Muscle of arm (tissue), 12 donors: ENCODE measurements around the gene NUF2. TPM values are rescaled to one million over a fixed set of nuclear protein-coding genes. Genes with fewer than 3 reads are reported as not detected.
A peak's percentile ranks its signal among the peaks of the same experiment; 100 is the strongest.
"Not testable (repeated sequence)": the region's sequence is repeated elsewhere in the genome, so short reads cannot be mapped to it uniquely, and the experiment has no call there.

Experiments
- DNase-seq: peaks from one replicate; pipeline ENCODE4 v3.0.0-alpha.2; 2013
- polyA plus RNA-seq, 12 donors: library from polyadenylated mRNA; unstranded; fragments of 120-200 nt; gene quantifications; one replicate each; pipeline ENCODE4 v1.2.1, GENCODE V29; 2013; ENCODE audit not compliant: insufficient read length in 12 of 12

The NUF2 gene
- polyA plus RNA-seq, 12 donors, result 6.3 to 22.5 (median 14.8) TPM; not detected in 1

DNA sequence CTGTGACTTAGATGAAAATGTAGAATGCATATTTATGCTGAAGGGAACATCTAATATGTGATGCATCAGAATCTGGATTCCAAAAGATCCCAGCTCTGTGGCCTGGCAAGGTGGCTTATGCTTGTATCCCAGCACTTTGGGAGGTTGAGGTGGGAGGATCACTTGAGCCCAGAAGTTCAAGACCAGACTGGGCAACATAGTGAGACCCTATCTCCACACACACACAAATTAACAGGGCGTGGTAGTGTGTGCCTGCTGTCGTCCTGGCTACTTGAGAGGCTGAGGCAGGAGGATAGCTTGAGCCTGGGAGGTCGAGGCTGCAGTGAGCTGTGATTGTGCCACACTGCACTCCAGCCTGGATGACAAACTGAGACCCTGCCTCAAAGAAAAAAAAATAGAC lies 1.6 kb downstream of the NUF2 start:
- DNase-seq, result not testable (repeated sequence)

GRCh38 chr1:163331116-163331515 lies 9.4 kb downstream of the NUF2 start:
- DNase-seq, result no peak

GRCh38 chr1:163335216-163335615 lies 13.5 kb downstream of the NUF2 start:
- no peak for DNase-seq

DNA sequence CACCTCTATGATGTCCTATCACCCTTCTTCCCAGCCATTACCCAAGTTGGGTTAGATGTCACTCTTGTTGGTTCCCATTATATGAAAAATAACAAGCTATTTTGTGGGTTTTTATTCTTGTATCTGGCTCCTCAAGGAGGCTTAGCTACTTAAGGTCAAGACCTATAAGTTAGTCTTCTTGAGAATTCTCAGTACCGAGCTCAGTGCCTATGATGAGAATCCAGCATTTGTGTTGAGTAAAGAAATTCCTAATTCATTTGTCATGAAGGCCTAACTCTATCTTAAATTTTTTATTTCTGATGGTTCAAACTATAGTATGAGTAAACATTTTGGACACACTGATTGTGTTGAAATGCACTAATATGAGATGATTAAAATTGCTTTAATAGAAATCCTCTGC lies 15.9 kb downstream of the NUF2 start:
- DNase-seq, result no peak

GRCh38 chr1:163346326-163346870 lies 24.6 kb downstream of the NUF2 start:
- no peak for DNase-seq

DNA sequence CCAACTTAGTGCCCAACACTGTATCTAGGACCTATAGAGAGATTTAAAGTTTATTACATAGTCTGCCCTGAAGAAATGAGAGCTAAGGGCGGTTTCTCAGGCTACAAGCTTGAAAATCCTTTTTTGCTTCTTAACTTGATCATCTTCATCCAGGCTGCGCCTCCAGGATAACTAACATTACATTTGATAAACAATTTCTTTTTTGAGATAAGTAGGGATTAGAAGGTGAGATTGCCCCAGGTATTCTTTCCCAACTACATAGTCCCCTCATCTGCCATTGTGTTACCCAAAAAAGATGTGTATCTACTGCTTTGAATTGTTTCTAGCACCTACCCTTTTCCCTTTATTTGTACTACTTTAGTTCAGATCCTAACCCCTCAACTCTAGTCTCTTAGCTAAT lies 25.4 kb downstream of the NUF2 start:
- DNase-seq, result no peak

DNA sequence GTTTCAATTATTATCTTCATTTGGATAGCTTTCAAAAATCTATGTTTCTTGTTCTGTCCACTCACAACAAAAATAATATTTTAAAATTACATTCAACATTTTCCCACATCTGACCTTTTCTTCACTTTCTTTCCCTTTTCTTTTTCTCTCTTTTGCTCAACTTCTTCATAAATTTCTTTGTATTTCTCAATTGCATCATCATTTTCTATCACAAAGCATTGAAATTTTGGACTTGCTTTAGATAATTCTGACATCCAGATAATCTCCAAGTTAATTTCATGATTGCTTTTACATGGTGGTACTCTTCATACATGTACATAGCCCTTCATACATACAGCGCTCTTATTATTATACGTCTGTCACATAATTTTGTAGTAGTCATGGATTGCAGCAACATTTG lies 30.2 kb downstream of the NUF2 start:
- DNase-seq, result no peak

DNA sequence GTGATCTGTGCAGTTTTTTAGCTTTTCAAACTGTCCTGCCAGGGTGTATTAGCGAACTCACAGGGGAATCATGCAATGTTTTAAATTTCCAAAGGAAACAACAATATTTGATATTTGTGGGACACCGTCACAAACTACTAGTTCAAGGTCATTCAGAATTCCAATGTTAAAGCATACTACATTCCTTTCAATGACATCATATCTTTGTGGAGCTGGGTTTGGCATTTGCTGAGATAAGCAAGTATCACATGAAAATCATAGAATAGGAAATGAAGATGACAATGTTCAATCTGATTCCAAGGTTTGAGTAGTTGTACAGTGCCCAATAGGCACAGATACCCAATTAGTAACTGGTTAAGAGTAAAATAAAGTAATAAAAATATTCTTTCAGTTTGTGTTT lies 35.6 kb downstream of the NUF2 start:
- DNase-seq, result no peak

DNA sequence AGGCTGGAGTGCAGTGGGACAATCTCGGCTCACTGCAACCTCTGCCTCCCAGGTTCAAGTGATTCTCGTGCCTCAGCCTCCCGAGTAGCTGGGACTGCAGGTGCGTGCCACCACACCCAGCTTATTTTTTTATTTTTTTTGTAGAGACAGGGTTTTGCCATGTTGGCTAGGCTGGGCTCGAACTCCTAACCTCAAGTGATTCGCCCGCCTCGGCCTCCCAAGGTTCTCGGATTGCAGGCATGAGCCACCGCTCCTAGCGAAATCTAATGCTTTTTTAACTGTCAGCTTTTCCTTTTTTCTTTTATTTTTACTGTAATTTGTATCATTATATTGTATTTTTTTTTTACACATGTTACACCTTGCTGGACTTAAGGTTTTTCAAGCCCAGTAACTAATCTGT lies 36.4 kb downstream of the NUF2 start:
- DNase-seq, result not testable (repeated sequence)

GRCh38 chr1:163361123-163361934 lies 39.6 kb downstream of the NUF2 start:
- DNase-seq, result peak; percentile 7

GRCh38 chr1:163365186-163365585 lies 43.4 kb downstream of the NUF2 start:
- no peak for DNase-seq

DNA sequence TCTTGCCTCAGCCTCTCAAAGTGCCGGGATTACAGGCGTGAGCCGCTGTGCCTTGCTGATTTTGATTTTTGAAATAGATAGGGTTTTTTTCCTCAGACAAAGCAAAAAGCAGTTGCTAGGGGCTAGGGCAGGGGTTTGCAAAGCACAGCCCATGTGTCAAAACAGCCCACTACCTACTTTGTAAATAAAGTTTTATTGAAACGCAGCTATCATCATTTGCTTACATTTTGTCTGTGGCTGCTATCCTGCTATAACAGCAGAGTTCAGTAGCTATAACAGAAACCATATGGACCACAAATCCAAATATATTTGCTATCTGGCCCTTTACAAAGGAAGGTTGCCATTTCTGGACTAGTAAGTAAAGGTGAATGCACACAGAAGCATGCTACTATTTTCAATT lies 44.8 kb downstream of the NUF2 start:
- DNase-seq, result no peak

DNA sequence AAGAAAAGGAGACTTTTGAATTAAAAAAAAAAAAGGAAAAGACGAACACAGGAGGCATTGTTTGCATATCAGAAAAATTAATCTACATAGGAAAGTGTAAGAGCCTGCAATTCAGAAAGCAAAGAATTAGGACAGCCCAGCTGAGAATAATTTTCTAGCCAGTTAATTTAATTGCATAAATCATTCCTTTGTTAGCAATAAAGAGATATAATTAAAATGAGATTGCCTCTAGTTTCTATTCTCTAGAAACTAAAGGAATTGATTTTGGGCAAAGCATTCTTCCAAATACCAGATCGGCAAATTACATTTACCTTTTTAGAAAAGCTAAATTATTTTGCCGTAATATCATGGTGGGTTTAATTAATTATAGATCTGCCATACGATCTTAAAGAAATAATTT lies 46.0 kb downstream of the NUF2 start:
- no peak for DNase-seq

- no peak for DNase-seq
Observed at GRCh38 chr1:163372576-163372975, 50.8 kb downstream of the NUF2 start.

GRCh38 chr1:163378554-163378953 lies 56.8 kb downstream of the NUF2 start:
- DNase-seq, result no peak

GRCh38 chr1:163379801-163380200 lies 58.0 kb downstream of the NUF2 start:
- DNase-seq, result no peak

DNA sequence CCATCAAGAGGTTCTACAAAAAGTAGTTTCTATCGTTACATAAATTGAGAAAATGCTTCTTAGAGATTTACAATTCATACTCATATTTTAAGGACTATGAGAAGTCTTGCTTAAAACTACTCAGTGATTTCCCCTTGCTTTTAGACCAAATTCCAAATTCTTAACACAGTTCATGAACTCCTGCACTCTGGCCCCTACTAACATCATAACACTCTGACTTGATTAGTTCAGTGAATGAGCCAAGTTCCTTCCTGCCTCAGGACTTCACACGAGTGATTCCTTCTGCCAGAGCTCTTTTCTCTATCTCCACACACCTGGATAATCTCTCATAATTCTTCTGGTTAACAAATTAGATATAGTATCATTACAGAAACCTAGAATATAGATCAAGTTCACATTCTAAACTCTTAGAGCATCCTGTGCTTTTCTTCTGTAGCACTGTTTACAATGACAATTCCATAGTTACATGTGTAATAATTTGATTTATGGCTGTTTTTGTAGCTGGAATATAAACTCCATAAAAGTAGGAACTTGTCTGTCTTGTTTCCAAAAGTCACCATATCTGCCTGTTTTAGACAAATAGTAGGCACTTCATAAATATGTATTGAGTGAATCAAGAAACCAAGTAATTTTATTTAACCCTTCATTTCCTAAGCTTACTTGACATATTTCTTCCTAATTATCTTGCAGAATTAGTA lies 59.9 kb downstream of the NUF2 start:
- no peak for DNase-seq

DNA sequence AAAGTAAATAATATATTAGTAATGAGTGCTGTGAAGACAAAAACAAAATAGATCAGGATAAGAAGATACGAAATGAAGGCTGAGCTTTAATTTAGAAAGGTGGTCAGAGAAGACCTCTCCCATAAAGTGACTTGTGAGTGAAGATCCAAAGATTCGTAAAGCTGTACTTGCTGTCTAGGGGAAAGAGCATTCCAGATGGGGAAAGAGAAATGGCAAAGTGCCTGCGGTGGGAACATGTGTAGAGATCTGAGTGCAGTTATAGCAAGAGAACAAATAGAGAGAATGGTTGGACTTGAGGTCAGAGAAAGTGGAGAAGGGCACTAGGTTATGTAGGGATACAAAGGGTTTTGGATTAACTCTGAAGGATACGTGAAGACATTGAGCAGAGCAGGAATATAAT lies 60.6 kb downstream of the NUF2 start:
- DNase-seq, result no peak

- DNase-seq, result no peak
Observed at GRCh38 chr1:163387146-163387545, 65.4 kb downstream of the NUF2 start.

DNA sequence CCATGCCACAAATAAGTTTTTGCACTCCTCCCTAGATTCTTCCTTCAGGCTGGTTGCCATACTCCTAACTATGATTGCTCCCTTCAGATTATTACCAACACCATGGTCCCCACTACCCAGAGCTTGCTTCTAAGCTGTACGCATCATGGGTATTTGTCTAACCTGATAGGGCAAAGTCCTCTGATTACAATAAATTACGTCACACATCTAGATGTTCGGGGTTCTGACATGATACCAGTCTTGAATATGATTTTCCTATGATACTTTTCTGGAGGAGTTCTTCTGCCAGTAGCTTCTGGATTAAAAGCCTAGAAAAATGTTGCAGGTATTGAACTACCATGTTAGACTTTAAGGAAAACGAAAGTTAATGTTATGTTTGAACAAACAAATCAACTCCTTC lies 67.2 kb downstream of the NUF2 start:
- DNase-seq, result no peak

DNA sequence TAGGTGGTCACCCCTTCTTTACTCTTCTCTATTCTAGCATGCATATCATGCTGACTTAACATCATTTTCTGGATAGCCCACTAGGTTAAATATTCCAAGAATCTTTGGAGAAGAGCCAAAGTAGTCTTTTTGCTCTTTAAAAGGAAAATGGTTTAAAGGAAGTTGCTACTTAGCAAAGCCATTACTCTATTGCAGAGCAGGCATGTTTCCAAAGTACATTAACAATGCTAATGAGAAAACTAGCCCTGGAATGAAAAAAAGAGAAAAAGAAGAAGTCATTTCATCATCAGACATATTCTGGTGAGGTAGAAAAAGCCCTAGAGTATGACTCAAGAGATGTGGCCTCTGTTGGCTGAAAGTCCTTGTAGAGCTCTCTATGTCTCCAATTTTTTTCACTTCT lies 74.0 kb downstream of the NUF2 start:
- DNase-seq, result no peak

DNA sequence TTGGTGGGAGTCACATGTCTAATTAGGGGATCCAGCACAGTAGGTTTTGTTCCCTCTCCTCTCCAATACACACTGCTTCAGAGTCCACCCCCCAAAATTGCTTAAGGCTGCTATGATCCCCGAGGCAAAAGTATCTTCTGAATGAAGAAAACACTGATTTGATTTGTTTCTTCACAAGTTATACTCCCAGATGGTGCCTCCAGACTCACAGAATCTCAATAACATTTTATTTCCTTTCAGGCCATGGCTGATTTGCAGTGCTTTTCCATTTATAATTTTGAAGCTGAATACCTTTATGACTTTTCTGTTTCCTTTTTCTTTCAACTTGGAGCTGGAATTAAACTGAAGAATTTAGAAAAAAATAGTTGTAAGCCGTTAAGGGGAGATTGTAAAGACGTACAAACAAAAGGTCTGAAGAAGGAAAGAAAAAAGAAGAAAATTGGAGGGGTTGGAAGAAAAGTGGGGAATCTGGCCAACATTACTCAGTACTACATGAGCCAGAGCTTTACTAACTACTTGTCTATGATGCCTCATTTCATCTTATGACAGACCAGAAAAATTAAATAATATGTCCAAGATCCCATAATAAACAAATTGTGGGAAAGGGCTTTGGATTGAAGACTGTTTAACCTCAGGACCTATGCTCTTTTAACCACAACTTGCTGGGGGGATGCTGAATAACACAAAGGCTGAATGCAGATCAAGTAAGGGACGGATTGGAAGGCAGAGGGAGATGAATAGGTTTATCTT lies 75.9 kb downstream of the NUF2 start:
- no peak for DNase-seq

GRCh38 chr1:163399001-163399400 lies 77.2 kb downstream of the NUF2 start:
- no peak for DNase-seq
